GM10248 (cell line): ENCODE results near the gene DYNC2H1.

ENCODE experiments used
- CTCF ChIA-PET: fragments of 300-600 bp; sonication (Branson Sonifier 250); formaldehyde crosslinking; extraction: SDS; loops from one replicate; lab custom pipeline; 2021; ENCODE audit warnings: antibody characterized with exemption; lab: Yijun Ruan, JAX
- POLR2A ChIA-PET: fragments of 350-650 bp; sonication (Branson Sonifier 250); formaldehyde crosslinking; extraction: SDS; loops from one replicate; lab custom pipeline; 2020; ENCODE audit warnings: antibody characterized with exemption; lab: Yijun Ruan, JAX
- DNase-seq: peaks from one replicate; pipeline ENCODE4 v3.0.0; 2012; ENCODE audit errors: extremely low spot score
- CTCF ChIP-seq: IDR thresholded peaks from 2 replicates; pipeline ENCODE4 v1.5.1; 2012; ENCODE audit warnings: mild to moderate bottlenecking, low read depth; ENCODE audit errors: extremely low read depth, missing control alignments, control extremely low read depth

DYNC2H1 gene

GRCh38 chr11:103076361-103076760 lies 32.9 kb upstream of the DYNC2H1 start:
- no peak for DNase-seq
- no peak for TF ChIP-seq CTCF
- CTCF ChIA-PET, result interaction anchor here (1.1 to 1.4 kb wide), 2 partner anchors 9 to 16 kb away, joined by 3 read pairs; no protein-coding TSS in a partner anchor
- POLR2A ChIA-PET, result no interaction called here

- POLR2A ChIA-PET, result no interaction called here
- CTCF ChIA-PET, result interaction anchor here (0.7 kb wide), 1 partner anchor 12 kb away, joined by 3 read pairs; no protein-coding TSS in a partner anchor
- no peak for TF ChIP-seq CTCF
- no peak for DNase-seq
Measured at GRCh38 chr11:103077554-103077953, 31.7 kb upstream of the DYNC2H1 start.

- CTCF ChIA-PET, result interaction anchor here (1.0 kb wide), 1 partner anchor 16 kb away, joined by 3 read pairs; no protein-coding TSS in a partner anchor
- DNase-seq, result no peak
- POLR2A ChIA-PET, result no interaction called here
- no peak for TF ChIP-seq CTCF
Measured at GRCh38 chr11:103078710-103079109, 30.5 kb upstream of the DYNC2H1 start.

GRCh38 chr11:103079833-103080232 lies 29.4 kb upstream of the DYNC2H1 start:
- no peak for TF ChIP-seq CTCF
- ChIA-PET POLR2A (no interaction called here), CTCF (no interaction called here)
- no peak for DNase-seq

GRCh38 chr11:103085758-103086365 lies 23.4 kb upstream of the DYNC2H1 start:
- ChIA-PET POLR2A (no interaction called here), CTCF (interaction anchor here (0.7 to 2.0 kb wide), 4 partner anchors 10 to 49 kb away, joined by 3 to 12 read pairs (median 5); partner anchors contain the start of gene DYNC2H1)

GRCh38 chr11:103086461-103086860 lies 22.8 kb upstream of the DYNC2H1 start:
- CTCF ChIA-PET, result interaction anchor here (0.7 to 2.0 kb wide), 3 partner anchors 14 to 23 kb away, joined by 3 to 12 read pairs (median 7); partner anchors contain the start of gene DYNC2H1
- DNase-seq, result no peak
- TF ChIP-seq CTCF, result no peak
- POLR2A ChIA-PET, result no interaction called here

More at GRCh38 chr11:103085758-103086365, 23.4 kb upstream of the DYNC2H1 start:
- no peak for DNase-seq
- no peak for TF ChIP-seq CTCF
